IPS-11a (cell line): Measurements from ENCODE around the gene SLC6A5.
"Not testable (repeated sequence)": the region's sequence is repeated elsewhere in the genome, so short reads cannot be mapped to it uniquely, and the experiment has no call there.

Experiments
- H3K4me3 ChIP-seq: one replicate; pipeline ENCODE4 v1.5.1; 2013; ENCODE audit warnings: low read depth, low read length, control low read depth

The SLC6A5 gene

GRCh38 chr11:20599221-20600019, at the start of gene SLC6A5:
Gene SLC6A5, plus strand, starts transcription at chr11:20599608. Its CDS starts 65 bp downstream, at chr11:20599673.
- H3K4me3 ChIP-seq, result no peak within 1 kb of the TSS

DNA sequence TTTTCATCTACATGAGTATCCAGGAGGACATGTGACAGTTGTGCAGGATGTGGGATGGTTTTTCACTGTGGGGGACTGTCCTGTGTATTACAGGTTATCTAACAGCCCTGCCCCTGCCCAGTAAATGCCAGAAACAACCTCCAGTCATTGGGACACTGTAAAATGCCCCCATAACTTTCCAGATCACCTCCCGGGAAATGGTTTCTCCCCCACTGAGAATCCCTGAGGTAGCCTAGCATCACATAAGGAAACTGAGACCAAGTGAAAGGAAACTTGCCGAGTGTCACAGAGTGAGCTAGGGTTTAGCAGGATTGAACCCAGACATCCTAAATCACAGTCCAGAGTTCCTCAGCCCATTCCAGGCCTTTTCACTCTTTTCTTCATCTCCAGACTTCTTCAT, 48.3 kb upstream of the SLC6A5 start:
- no peak overlapping the region for H3K4me3 ChIP-seq

- H3K4me3 ChIP-seq, result no peak overlapping the region
Measured at GRCh38 chr11:20555783-20556182, 43.6 kb upstream of the SLC6A5 start.

DNA sequence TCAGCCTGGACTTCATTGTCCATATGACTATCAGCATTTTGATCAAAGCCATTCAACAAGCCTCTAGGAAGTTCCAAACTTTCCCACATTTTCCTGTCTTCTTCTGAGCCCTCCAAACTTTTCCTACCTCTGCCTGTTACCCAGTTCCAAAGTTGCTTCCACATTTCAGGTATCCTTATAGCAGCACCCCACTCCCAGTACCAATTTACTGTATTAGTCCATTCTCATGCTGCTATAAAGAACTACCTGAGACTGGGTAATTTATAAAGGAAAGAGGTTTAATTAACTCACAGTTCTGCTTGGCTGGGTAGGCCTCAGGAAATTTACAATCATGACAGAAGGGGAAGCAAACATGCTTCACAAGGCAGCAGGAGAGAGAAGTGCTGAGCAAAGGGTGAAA, 43.0 kb upstream of the SLC6A5 start:
- H3K4me3 ChIP-seq, result not testable (repeated sequence)

DNA sequence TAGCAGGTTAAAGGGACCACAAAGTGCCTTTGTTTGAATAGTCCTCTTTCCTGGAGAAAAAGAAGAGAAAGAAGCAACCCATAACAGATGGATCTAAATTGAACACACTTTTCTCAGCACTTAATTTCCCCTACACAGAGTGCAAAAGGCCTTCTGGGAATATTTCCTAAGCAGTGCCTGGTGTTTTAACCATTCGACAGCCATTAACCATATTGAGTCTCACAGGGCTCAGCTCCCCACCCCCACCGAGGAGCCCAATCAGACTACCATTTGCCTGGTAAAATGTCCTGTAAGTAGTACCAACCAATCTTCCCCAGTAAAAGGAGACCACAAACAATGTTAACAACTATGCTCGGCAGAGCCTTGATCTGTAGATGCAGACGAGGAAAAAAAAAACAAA, 40.7 kb upstream of the SLC6A5 start:
- no peak overlapping the region for H3K4me3 ChIP-seq

DNA sequence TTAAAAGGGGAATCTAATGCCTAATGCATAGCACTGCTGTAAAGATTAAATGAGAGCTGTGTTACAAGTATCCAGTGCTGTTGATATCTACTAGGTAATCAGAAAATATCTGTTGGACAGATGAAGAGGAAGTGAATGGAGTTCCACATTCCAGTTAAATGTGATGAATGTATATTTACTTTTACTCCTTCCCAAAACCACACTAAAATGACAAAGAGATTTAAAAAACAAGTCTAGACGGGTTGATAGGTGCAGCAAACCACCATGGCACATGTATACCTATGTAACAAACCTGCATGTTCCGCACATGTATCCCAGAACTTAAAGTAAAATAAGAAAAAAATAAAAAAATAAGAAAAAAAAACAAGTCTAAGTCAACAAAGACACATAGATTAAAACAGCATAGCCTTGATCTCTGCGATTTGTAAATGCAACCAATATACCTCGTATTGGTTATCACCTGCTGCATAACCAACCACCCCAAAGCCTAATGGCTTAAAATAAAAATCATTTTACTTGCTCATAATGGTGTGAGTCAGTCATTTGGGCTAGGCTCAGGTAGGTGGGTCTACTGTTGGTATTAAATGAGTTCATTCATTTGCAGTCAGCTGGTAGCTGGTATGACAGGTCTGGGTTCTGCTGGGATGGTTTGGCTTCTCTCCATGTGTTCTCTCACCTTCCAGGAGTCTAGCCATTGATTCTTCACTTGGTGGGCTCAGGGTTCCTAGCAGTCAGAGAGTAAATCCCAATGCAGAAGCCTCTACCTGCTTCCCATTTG, 39.7 kb upstream of the SLC6A5 start:
- H3K4me3 ChIP-seq, result no peak overlapping the region

DNA sequence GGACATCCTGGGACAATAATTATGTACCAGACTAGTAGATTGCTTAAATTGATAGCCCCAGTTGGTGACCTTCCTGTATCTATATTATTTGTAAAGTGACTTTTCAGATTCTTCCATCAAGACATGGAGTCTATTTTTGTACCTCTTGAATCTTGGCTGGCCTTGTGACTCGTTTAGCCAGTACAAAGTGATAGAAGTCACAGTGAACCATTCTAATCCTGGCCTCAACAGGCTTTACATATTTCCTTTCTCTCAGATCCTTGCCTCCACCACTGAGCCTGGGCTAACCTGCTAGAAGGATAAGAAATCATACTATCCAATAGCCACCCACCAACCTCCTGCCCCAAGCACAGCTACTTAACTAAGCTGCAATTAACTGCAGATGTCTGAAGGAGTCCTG, 37.5 kb upstream of the SLC6A5 start:
- no peak overlapping the region for H3K4me3 ChIP-seq

DNA sequence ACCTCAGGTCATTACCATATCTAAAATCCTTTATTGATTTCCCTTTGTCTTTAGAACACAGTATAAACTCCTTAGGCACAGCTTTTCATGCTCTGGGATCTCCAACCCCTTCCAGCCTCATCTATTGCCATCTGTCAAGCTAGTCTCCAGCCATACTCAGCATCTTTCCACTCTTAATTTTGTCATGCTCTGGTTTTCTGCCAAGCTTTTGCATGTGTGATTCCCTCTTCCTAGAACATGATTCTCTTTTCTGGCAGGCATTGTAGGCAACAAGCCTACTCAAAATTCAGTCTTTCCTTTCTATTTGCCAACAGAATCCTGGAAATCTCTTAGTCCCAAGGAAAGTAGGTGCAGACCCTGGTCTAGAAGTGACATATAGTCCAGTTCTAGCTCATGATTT, 35.5 kb upstream of the SLC6A5 start:
- H3K4me3 ChIP-seq, result no peak overlapping the region

DNA sequence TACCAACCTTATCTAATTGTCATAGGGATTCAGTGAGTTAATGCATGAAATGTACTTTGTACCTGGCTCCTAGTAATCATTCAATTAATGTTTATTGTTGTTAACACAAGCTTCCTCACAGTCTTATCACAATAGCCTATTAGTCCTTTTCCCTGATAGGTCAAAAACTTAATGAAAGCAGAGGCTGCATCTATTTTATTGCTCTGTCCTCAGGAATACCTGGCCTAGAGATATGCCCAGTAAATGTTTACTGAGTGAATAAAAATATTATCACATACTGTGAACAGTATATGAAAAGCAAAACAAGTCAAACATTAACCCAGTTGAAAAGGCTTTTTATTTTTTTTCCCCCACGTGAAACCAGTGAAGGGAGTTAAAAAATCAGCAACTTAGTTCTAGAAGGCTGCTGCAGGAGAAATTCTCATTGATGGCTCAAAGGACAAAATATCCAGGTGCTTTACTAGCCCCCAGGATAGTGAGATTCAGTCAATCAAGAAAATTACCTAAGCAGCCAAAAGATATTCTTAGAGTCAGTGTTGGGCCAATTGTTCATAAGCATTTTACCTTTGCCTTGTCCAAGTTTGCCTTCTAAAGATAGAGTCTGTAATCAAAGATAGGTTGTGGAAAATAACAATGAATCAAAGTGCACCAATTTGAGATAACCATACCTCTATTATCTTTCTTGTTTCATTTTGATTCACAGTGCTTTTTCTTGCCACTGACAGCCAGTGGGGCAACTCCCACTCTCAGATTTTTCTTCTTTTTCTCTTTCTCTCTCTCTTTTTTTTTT, 34.4 kb upstream of the SLC6A5 start:
- no peak overlapping the region for H3K4me3 ChIP-seq

- not testable (repeated sequence) for H3K4me3 ChIP-seq
Measured at GRCh38 chr11:20566115-20566514, 33.3 kb upstream of the SLC6A5 start.

- H3K4me3 ChIP-seq, result no peak overlapping the region
Measured at GRCh38 chr11:20566591-20567434, 32.6 kb upstream of the SLC6A5 start.

- not testable (repeated sequence) for H3K4me3 ChIP-seq
Measured at GRCh38 chr11:20579725-20580124, 19.7 kb upstream of the SLC6A5 start.

GRCh38 chr11:20583201-20583600, 16.2 kb upstream of the SLC6A5 start:
- no peak overlapping the region for H3K4me3 ChIP-seq

GRCh38 chr11:20584093-20584774, 15.2 kb upstream of the SLC6A5 start:
- no peak overlapping the region for H3K4me3 ChIP-seq

DNA sequence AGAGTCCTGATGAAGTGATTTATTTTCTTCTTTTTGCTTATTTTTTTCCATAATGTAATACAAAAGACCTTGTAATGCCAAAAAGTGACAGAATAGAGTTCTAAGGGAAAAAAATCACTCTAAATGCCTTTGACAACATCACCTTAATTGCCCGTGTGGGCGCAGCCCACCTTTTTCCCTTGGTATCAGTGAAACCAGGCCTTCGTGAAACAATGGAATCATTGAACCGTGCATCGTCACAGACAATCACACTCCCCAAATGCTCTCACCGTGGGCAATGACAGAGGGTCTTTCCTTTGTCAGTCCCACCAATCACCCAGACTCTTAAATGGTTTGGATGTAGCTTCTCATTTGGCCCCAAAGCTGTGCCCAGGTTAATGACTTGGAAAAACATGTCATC, 9.6 kb upstream of the SLC6A5 start:
- H3K4me3 ChIP-seq, result no peak overlapping the region

- H3K4me3 ChIP-seq, result no peak overlapping the region
Measured at GRCh38 chr11:20590381-20590780, 9.0 kb upstream of the SLC6A5 start.

GRCh38 chr11:20592741-20593140, 6.7 kb upstream of the SLC6A5 start:
- H3K4me3 ChIP-seq, result no peak overlapping the region

DNA sequence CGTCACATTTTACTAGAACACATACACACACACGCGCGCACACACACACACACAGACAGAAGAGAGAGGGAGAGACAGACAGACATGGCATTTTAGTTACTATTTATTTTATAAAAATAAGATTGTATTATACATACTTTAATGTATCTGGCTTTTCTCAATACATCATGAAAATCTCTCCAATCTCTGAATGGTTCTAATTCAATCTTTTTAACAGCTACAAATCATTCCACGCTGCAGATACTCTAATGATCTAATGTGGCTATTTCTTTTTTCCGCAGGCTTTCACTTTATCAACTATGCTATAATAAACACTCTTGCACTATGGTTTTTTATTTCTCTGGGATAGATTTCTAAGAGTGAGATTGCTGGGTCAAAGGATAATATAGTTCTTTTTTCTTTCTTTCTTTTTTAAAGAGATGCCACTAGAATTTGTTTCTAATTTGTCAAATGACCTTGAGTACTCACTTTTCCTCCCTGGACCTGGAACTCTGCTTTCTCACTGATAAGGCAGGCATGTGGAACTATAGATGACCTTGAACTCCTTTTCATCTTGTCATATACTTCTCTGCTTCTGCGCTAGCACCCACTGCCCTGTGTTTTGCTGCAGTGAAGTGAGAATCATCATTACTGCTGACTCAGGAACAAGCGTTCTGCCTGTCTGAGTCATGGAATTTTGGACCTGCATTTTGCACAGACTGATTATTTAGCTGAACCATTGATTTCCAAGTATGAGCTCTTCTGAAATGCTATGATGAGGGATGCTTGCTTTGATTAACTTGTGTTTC, 4.9 kb upstream of the SLC6A5 start:
- H3K4me3 ChIP-seq, result no peak overlapping the region

DNA sequence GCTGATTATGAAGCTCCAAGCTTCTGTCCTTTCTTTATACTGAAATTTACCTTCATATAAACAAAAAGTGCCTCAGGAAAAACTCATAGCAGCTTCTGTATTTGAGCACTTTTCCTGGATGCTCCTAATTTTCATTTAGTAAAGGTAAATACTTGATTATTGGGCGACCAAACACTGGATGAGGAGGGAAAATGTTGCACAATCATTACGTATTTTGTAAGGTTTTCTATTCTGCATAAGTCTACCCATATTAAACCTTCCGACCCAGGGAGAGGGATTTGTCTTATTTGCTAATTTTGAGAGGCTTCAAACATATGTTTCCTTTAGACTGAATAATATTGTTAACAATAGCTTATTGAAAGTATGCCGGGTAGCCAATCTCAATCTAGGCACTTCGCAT, 4.3 kb upstream of the SLC6A5 start:
- H3K4me3 ChIP-seq, result no peak overlapping the region
